Stimulated activated CD8-positive, alpha-beta memory T cell treated with anti-CD3 and anti-CD28 coated beads, Interleukin-12 subunit alpha, Interleukin-12 subunit beta, amount 100 ng/mL, for 4 hours (primary cell): ENCODE measurements around the gene ZMPSTE24.
"Not testable (repeated sequence)": the region's sequence is repeated elsewhere in the genome, so short reads cannot be mapped to it uniquely, and the experiment has no call there.

Experiments
- DNase-seq: peaks from one replicate; pipeline ENCODE4 v3.0.0-alpha.2; 2020; ENCODE audit warnings: low read depth

The ZMPSTE24 gene

GRCh38 chr1:40318970-40319621 lies 61.1 kb downstream of the ZMPSTE24 start:
- DNase-seq: no peak

DNA sequence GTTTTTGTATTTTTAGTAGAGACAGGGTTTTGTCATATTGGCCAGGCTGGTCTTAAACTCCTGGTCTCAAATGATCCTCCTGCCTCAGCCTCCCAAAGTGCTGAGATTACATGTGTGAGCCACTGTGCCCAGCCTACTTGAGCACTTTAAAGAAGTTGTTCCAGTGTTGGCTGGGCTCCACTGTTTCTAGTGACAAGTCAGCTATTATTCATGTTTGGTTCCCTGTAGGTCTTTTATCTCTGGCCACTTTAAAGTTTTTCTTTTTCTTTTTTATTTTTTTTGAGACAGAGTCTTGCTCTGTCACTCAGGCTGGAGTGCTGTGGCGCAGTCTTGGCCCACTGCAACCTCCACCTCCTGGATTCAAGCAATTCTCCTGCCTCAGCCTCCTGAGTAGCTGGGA lies 73.4 kb downstream of the ZMPSTE24 start:
- not testable (repeated sequence) for DNase-seq

DNA sequence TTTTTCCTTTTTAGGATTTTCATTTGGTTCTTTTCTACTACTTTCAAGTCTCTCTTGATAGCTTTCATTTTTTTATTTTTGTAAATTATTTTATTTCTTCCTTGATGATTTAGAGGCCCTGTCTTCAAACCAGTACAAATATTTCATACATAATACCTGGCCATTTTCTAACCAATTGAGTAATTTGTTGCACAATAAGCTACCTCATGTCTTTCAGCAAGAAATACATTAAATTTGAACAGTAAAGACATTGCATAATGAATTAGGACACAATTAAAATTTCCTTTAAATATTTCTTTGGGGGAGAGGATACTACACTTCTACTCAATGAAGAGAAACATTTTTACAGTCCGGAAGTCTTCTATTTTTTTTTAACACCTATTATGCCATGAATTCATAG lies 74.7 kb downstream of the ZMPSTE24 start:
- DNase-seq: no peak

DNA sequence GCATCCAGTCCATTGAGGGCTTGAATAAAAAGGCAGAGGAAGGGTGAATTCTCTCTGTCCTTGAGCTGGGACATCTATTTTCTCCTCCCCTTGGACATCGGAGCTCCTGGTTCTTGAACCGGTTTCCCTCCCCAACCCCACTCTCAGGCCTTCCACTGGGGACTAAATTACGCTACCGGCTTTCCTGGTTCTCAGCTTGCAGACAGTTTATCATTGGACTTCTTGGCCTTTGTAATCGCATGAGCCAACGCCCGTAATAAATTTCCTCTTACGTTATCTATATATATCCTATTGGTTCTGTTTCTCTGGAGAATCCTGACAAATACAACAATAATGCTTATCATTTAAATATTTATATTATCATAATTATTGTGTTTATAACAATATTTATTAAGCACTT lies 79.4 kb downstream of the ZMPSTE24 start:
- DNase-seq: no peak

DNA sequence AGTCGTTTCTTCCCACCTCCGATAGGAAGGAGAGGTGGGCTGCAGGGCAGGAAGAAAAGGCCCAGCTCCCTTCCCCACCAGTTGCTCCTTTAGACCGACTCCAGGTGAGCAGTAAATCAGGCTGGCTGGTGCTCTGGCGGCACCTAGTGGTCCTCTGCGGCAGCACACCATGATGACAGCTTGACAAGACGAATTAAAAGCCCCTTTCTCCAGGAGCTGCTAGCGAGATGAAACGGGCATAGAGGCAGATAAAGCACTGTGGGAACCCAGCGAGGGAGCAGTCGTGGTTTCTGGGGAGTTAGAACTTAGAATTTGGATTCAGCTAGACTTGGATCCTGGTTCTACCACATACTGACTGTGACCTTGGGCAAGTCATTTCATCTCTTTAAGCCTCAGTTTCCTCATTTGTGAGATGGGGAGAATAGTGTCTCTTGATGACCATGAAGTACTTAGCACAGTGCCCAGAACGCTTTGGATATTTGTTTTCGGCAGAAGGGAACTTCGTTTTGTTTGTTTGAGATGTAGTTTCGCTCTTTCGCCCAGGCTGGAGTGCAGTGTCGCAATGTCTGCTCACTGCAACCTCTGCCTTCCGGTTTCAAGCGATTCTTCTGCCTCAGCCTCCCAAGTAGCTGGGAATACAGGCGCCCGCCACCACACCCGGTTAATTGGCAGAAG lies 80.8 kb downstream of the ZMPSTE24 start:
- DNase-seq: peak; percentile 74

- no peak for DNase-seq
These were observed 81.6 kb downstream of the ZMPSTE24 start for GRCh38 chr1:40339420-40340323.

- DNase-seq: no peak
These were observed 83.7 kb downstream of the ZMPSTE24 start for GRCh38 chr1:40341491-40342380.

DNA sequence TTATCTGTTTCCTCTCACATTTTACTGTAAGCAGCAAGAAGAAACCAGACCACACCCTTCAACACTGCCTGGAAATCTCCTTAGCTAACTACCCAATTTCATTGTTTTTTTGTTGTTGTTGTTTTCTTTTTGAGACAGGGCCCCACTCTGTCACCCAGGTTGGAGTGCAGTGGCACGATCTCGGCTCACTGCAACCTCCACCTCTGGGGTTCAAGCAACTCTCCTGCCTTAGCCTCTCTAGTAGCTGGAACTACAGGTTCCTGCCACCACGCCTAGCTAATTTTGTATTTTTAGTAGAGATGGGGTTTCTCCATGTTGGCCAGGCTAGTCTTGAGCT lies 84.3 kb downstream of the ZMPSTE24 start:
- DNase-seq: not testable (repeated sequence)
